ENCODE measurements around the gene KRTAP3-3.

GRCh38 chr17:40960144-40960543, 33.8 kb downstream of the KRTAP3-3 start:
- TF ChIP-seq CTCF (IDR thresholded peaks at IDR 0.05; ENCODE audit: poor library complexity) (no peak), EZH2 (IDR thresholded peaks at IDR 0.05; ENCODE audit: borderline replicate concordance) (no peak), EZH2phosphoT487 (IDR thresholded peaks at IDR 0.05; ENCODE audit: low read depth, severe bottlenecking, unreplicated experiment) (no peak)
